HEK293 (cell line): ENCODE results near the gene ATP2A2.
"Not testable (repeated sequence)": the region's sequence is repeated elsewhere in the genome, so short reads cannot be mapped to it uniquely, and the experiment has no call there.

Source experiments
- CTCF ChIA-PET: fragments of 350-600 bp; formaldehyde crosslinking; extraction: SDS; loops from one replicate; lab custom pipeline; 2021; ENCODE audit warnings: antibody characterized with exemption; lab: Yijun Ruan, JAX
- POLR2A ChIA-PET: fragments of 300-600 bp; formaldehyde crosslinking; extraction: SDS; loops from one replicate; lab custom pipeline; 2020; ENCODE audit warnings: antibody characterized with exemption, inconsistent platforms; lab: Yijun Ruan, JAX
- H3K27ac ChIP-seq: fragments of 200-500 bp; sonication (Bioruptor generic); 2 replicates; pipeline ENCODE4 v1.5.1; 2014; ENCODE audit warnings: low read depth, low read length, control low read depth, inconsistent platforms; ENCODE audit errors: extremely low read depth
- H3K36me3 ChIP-seq, 2 experiments: fragments of 200-500 bp in 1 of 2; sonication (Bioruptor generic) in 1 of 2; 1 replicate in 1 of 2; 2 replicates in 1 of 2; pipeline ENCODE4 v1.5.1; 2014 to 2017; ENCODE audit warnings: inconsistent platforms in 2 of 2, low read length in 2 of 2; ENCODE audit not compliant: control insufficient read depth in 2 of 2, insufficient read depth in 1 of 2
- H3K4me1 ChIP-seq: fragments of 200-500 bp; sonication (Bioruptor generic); 2 replicates; pipeline ENCODE4 v1.5.1; 2014; ENCODE audit warnings: mild to moderate bottlenecking, low read length, inconsistent platforms; ENCODE audit not compliant: control insufficient read depth, insufficient read depth
- H3K4me3 ChIP-seq: 2 replicates; pipeline ENCODE4 v1.5.1; 2011; ENCODE audit warnings: low read depth, mild to moderate bottlenecking, control low read depth, low read length, moderate library complexity
- H3K9me3 ChIP-seq: fragments of 200-500 bp; sonication (Bioruptor generic); 2 replicates; pipeline ENCODE4 v1.5.1; 2014; ENCODE audit warnings: low read depth, low read length, inconsistent platforms; ENCODE audit not compliant: control insufficient read depth, insufficient read depth
- PRDM4 ChIP-seq: fragments of 450-650 bp; formaldehyde crosslinking; IDR thresholded peaks from 2 replicates; pipeline ENCODE4 v1.5.1; 2017; ENCODE audit warnings: missing biosample characterization, missing genetic modification characterization
- SALL2 ChIP-seq: fragments of 450-650 bp; formaldehyde crosslinking; IDR thresholded peaks from 2 replicates; pipeline ENCODE4 v1.5.0; 2017; ENCODE audit warnings: missing biosample characterization, mild to moderate bottlenecking, missing genetic modification characterization, borderline replicate concordance
- ZFHX2 ChIP-seq: fragments of 450-650 bp; formaldehyde crosslinking; conservative IDR thresholded peaks from 2 replicates; pipeline ENCODE4 v1.5.1; 2016; ENCODE audit warnings: missing biosample characterization, missing genetic modification characterization
- ZFP3 ChIP-seq: fragments of 450-650 bp; formaldehyde crosslinking; IDR thresholded peaks from 2 replicates; pipeline ENCODE4 v1.5.1; 2016; ENCODE audit warnings: low read depth, missing biosample characterization, missing genetic modification characterization
- ZNF146 ChIP-seq: fragments of 450-650 bp; formaldehyde crosslinking; IDR thresholded peaks from 2 replicates; pipeline ENCODE4 v1.5.1; 2016; ENCODE audit warnings: missing biosample characterization, missing genetic modification characterization
- ZNF580 ChIP-seq: fragments of 450-650 bp; formaldehyde crosslinking; IDR thresholded peaks from 2 replicates; pipeline ENCODE4 v1.5.1; 2016; ENCODE audit warnings: missing biosample characterization, missing genetic modification characterization
- ZNF747 ChIP-seq: fragments of 450-650 bp; formaldehyde crosslinking; IDR thresholded peaks from 2 replicates; pipeline ENCODE4 v1.5.1; 2016; ENCODE audit warnings: missing biosample characterization, missing genetic modification characterization
- TF ChIP-seq, protein P1 (sequence below): IDR thresholded peaks from 2 replicates; pipeline ENCODE4 v1.6.1; 2011; ENCODE audit warnings: mild to moderate bottlenecking, low read depth, low read length, borderline replicate concordance

Gene ATP2A2

GRCh38 chr12:110373425-110373824, 92.4 kb downstream of the ATP2A2 start:
- no peaks in the 10 kb centered on the region for H3K9me3 ChIP-seq
- TF ChIP-seq ZNF747 (tag by site-specific recombination), result no peak
- no peak for TF ChIP-seq PRDM4 (tag by site-specific recombination)
- TF ChIP-seq, all 188 proteins: peak for 0
- H3K27ac ChIP-seq, result no peak overlapping the region
- H3K36me3 ChIP-seq, result peaks cover 52 to 84% of the 10 kb centered on the region in 2 experiments
- ChIA-PET POLR2A (no interaction called here), CTCF (interaction anchor here (0.6 kb wide), 2 partner anchors 12 to 26 kb away, joined by 4 to 5 read pairs; no protein-coding TSS in a partner anchor)
- no peak overlapping the region for H3K4me3 ChIP-seq
- no peaks in the 10 kb centered on the region for H3K4me1 ChIP-seq

GRCh38 chr12:110373962-110374611, 93.0 kb downstream of the ATP2A2 start:
- Histone ChIP-seq H3K9me3 (no peaks in the 10 kb centered on the region), H3K4me3 (no peak overlapping the region), H3K4me1 (no peaks in the 10 kb centered on the region), H3K27ac (no peak overlapping the region), H3K36me3 (peaks cover 58 to 91% of the 10 kb centered on the region in 2 experiments)
- POLR2A ChIA-PET, result no interaction called here
- TF ChIP-seq ZFHX2, result 0 out of 2 replicates have a peak, but pooled peaks have one; percentile 10
- TF ChIP-seq, protein P1, sequence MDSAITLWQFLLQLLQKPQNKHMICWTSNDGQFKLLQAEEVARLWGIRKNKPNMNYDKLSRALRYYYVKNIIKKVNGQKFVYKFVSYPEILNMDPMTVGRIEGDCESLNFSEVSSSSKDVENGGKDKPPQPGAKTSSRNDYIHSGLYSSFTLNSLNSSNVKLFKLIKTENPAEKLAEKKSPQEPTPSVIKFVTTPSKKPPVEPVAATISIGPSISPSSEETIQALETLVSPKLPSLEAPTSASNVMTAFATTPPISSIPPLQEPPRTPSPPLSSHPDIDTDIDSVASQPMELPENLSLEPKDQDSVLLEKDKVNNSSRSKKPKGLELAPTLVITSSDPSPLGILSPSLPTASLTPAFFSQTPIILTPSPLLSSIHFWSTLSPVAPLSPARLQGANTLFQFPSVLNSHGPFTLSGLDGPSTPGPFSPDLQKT, result no peak
- CTCF ChIA-PET, result interaction anchor here (0.5 to 0.6 kb wide), 2 partner anchors 12 to 76 kb away, joined by 3 to 4 read pairs; partner anchors contain the start of gene ARPC3

- H3K4me1 ChIP-seq, H3K9me3 ChIP-seq, H3K4me3 ChIP-seq, H3K27ac ChIP-seq, POLR2A ChIA-PET: not testable (repeated sequence)
- CTCF ChIA-PET, result interaction anchor here (0.6 to 1.8 kb wide), 4 partner anchors 53 to 501 kb away, joined by 3 to 12 read pairs (median 3); no protein-coding TSS in a partner anchor
- peaks cover 89 to 93% of the 10 kb centered on the region in 2 experiments for H3K36me3 ChIP-seq
Observed at GRCh38 chr12:110378131-110378790, 97.2 kb downstream of the ATP2A2 start.

- ChIA-PET CTCF (interaction anchor here (0.7 to 1.8 kb wide), 5 partner anchors 26 to 384 kb away, joined by 3 to 12 read pairs (median 3); no protein-coding TSS in a partner anchor), POLR2A (no interaction called here)
- Histone ChIP-seq H3K36me3 (peaks cover 85 to 87% of the 10 kb centered on the region in 2 experiments), H3K4me1 (no peaks in the 10 kb centered on the region), H3K9me3 (no peaks in the 10 kb centered on the region), H3K4me3 (no peak overlapping the region), H3K27ac (no peak overlapping the region)
- no peak for TF ChIP-seq ZNF580 (tag by site-specific recombination)
- no peak for TF ChIP-seq SALL2 (tag by site-specific recombination)
- no peak for TF ChIP-seq ZNF146
- TF ChIP-seq ZFP3 (tag by site-specific recombination), result no peak
Observed at GRCh38 chr12:110379197-110379596, 98.2 kb downstream of the ATP2A2 start.
